Measurements from ENCODE around the gene APH1B.

Gene APH1B

GRCh38 chr15:63344731-63345390 is 67.5 kb downstream of the APH1B start:
- H3K27me3 ChIP-seq (ENCODE audit: control insufficient read depth, insufficient read depth, low read length) = no peaks in the 10 kb centered on the region
- H3K9ac ChIP-seq = no peak overlapping the region
- TF ChIP-seq CTCF (IDR thresholded peaks at IDR 0.05) = no peak
- H3K4me2 ChIP-seq (ENCODE audit: low read length) = no peak overlapping the region
- no peaks in the 10 kb centered on the region for H3K9me3 ChIP-seq (ENCODE audit: control insufficient read depth, low read length)
- H3K27ac ChIP-seq = no peak overlapping the region
- no peaks in the 10 kb centered on the region for H3K79me2 ChIP-seq
- H3K36me3 ChIP-seq (ENCODE audit: control insufficient read depth, insufficient read depth, low read length) = no peaks in the 10 kb centered on the region
- no peak overlapping the region for H3K4me3 ChIP-seq (ENCODE audit: low read depth, low read length)
- peaks cover 7% of the 10 kb centered on the region for H3K4me1 ChIP-seq
- H2AFZ ChIP-seq = no peak overlapping the region

- Histone ChIP-seq H3K9ac (no peak overlapping the region), H3K4me3 (ENCODE audit: low read depth, low read length) (no peak overlapping the region), H3K4me2 (ENCODE audit: low read length) (no peak overlapping the region), H2AFZ (no peak overlapping the region), H3K36me3 (ENCODE audit: control insufficient read depth, insufficient read depth, low read length) (no peaks in the 10 kb centered on the region), H3K79me2 (no peaks in the 10 kb centered on the region), H3K27ac (no peak overlapping the region), H3K9me3 (ENCODE audit: control insufficient read depth, low read length) (no peaks in the 10 kb centered on the region), H3K4me1 (peaks cover 7% of the 10 kb centered on the region), H3K27me3 (ENCODE audit: control insufficient read depth, insufficient read depth, low read length) (no peaks in the 10 kb centered on the region)
- TF ChIP-seq CTCF (IDR thresholded peaks at IDR 0.05) = no peak
These were observed 68.0 kb downstream of the APH1B start for GRCh38 chr15:63345391-63345752.

DNA sequence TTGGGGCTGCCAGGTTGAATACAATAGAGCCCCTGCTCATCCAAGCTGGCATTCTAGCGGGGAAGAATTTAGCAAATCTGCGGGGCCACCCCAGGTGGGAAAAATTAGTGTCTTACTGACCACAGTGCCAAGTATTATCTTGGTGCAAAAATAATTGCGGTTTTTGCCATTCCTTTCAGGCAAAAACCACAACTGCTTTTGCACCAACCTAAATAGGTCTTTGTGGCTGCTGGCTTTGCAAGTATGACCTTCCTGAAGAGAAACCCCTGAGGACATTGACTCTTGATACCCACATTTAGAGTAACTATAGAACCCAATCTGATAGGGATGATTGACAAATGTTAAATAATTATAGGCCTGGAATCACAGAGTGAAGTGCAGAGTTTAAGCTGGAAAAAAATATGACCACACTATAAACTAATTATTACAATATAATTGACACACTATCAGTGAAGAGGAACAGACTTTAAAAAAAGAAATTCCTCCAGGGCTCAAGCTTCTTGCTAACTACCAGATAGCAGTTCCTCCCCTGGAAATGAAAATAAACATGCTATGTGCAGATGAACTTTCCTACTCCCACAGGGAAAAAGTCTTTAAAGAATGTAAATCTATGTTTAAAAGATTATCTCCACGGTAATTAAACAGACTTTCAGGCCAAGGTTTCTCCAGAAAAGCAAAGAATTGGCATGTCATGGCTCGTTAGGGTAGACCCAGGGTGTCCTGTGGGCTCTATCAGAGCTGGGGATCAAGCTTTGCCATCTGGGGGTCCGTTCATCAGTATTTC is 69.9 kb downstream of the APH1B start:
- Histone ChIP-seq H3K4me1 (peaks cover 7% of the 10 kb centered on the region), H3K79me2 (no peaks in the 10 kb centered on the region), H3K9ac (no peak overlapping the region), H3K36me3 (ENCODE audit: control insufficient read depth, insufficient read depth, low read length) (no peaks in the 10 kb centered on the region), H2AFZ (no peak overlapping the region), H3K27me3 (ENCODE audit: control insufficient read depth, insufficient read depth, low read length) (no peaks in the 10 kb centered on the region), H3K4me2 (ENCODE audit: low read length) (no peak overlapping the region), H3K27ac (no peak overlapping the region), H3K9me3 (ENCODE audit: control insufficient read depth, low read length) (no peaks in the 10 kb centered on the region), H3K4me3 (ENCODE audit: low read depth, low read length) (no peak overlapping the region)
- TF ChIP-seq CTCF (IDR thresholded peaks at IDR 0.05) = no peak

- no peaks in the 10 kb centered on the region for H3K79me2 ChIP-seq
- H3K4me2 ChIP-seq (ENCODE audit: low read length) = peak overlapping the region; percentile 44
- no peak overlapping the region for H3K4me3 ChIP-seq (ENCODE audit: low read depth, low read length)
- peak overlapping the region; percentile 33 for H2AFZ ChIP-seq
- H3K9me3 ChIP-seq (ENCODE audit: control insufficient read depth, low read length) = no peaks in the 10 kb centered on the region
- no peaks in the 10 kb centered on the region for H3K36me3 ChIP-seq (ENCODE audit: control insufficient read depth, insufficient read depth, low read length)
- no peak overlapping the region for H3K9ac ChIP-seq
- peaks cover 7% of the 10 kb centered on the region for H3K4me1 ChIP-seq
- H3K27ac ChIP-seq = no peak overlapping the region
- H3K27me3 ChIP-seq (ENCODE audit: control insufficient read depth, insufficient read depth, low read length) = no peaks in the 10 kb centered on the region
- no peak for TF ChIP-seq CTCF (IDR thresholded peaks at IDR 0.05)
These were observed 71.0 kb downstream of the APH1B start for GRCh38 chr15:63348392-63348791.

Data from parathyroid adenoma (tissue), 2 donors.